ENCODE data around the gene SLC8B1.
"Not testable (repeated sequence)": the region's sequence is repeated elsewhere in the genome, so short reads cannot be mapped to it uniquely, and the experiment has no call there.

SLC8B1 gene

GRCh38 chr12:113358381-113359132 is 23.6 kb upstream of the SLC8B1 start, which contains the start of gene PLBD2:
PLBD2 (plus strand) TSS chr12:113358587; CDS start chr12:113358601, 14 bp downstream.
- DNase-seq (ENCODE audit: low read depth in 2 of 2): peak; percentile 88 to 92

GRCh38 chr12:113354192-113354591 is 19.3 kb upstream of the SLC8B1 start:
- not testable (repeated sequence) for DNase-seq (ENCODE audit: low read depth in 2 of 2)

- no peak for DNase-seq (ENCODE audit: low read depth in 2 of 2)
These were observed 16.2 kb upstream of the SLC8B1 start for GRCh38 chr12:113351089-113351488.

GRCh38 chr12:113348849-113349536 is 14.1 kb upstream of the SLC8B1 start:
- DNase-seq (ENCODE audit: low read depth in 2 of 2): no peak

GRCh38 chr12:113347892-113348291 is 13.0 kb upstream of the SLC8B1 start:
- DNase-seq (ENCODE audit: low read depth in 2 of 2): no peak

- no peak for DNase-seq (ENCODE audit: low read depth in 2 of 2)
These were observed 12.2 kb upstream of the SLC8B1 start for GRCh38 chr12:113347107-113347506.

GRCh38 chr12:113346353-113346752 is 11.4 kb upstream of the SLC8B1 start:
- DNase-seq (ENCODE audit: low read depth in 2 of 2): no peak

- DNase-seq (ENCODE audit: low read depth in 2 of 2): no peak
These were observed 10.4 kb upstream of the SLC8B1 start for GRCh38 chr12:113345318-113345717.

- no peak for DNase-seq (ENCODE audit: low read depth in 2 of 2)
These were observed 6.6 kb upstream of the SLC8B1 start for GRCh38 chr12:113341535-113341934.

GRCh38 chr12:113340061-113340460 is 5.2 kb upstream of the SLC8B1 start:
- no peak for DNase-seq (ENCODE audit: low read depth in 2 of 2)

- no peak for DNase-seq (ENCODE audit: low read depth in 2 of 2)
These were observed 4.6 kb upstream of the SLC8B1 start for GRCh38 chr12:113339540-113339939.

- no peak for DNase-seq (ENCODE audit: low read depth in 2 of 2)
These were observed 778 bp downstream of the SLC8B1 start for GRCh38 chr12:113333877-113334785.

GRCh38 chr12:113333418-113333750 is 1.5 kb downstream of the SLC8B1 start:
- no peak for DNase-seq (ENCODE audit: low read depth in 2 of 2)

GRCh38 chr12:113332688-113333417 is 2.1 kb downstream of the SLC8B1 start:
- DNase-seq (ENCODE audit: low read depth in 2 of 2): no peak

- no peak for DNase-seq (ENCODE audit: low read depth in 2 of 2)
These were observed 4.4 kb downstream of the SLC8B1 start for GRCh38 chr12:113330505-113330904.

- DNase-seq (ENCODE audit: low read depth in 2 of 2): no peak
These were observed 5.0 kb downstream of the SLC8B1 start for GRCh38 chr12:113329791-113330417.

GRCh38 chr12:113329022-113329790 is 5.7 kb downstream of the SLC8B1 start:
- DNase-seq (ENCODE audit: low read depth in 2 of 2): no peak

- DNase-seq (ENCODE audit: low read depth in 2 of 2): no peak
These were observed 6.5 kb downstream of the SLC8B1 start for GRCh38 chr12:113328368-113328889.

GRCh38 chr12:113326775-113327395 is 8.0 kb downstream of the SLC8B1 start:
- DNase-seq (ENCODE audit: low read depth in 2 of 2): no peak

GRCh38 chr12:113325916-113326315 is 9.0 kb downstream of the SLC8B1 start:
- no peak for DNase-seq (ENCODE audit: low read depth in 2 of 2)

Measured in activated CD8-positive, alpha-beta memory T cell treated with anti-CD3 and anti-CD28 coated beads for 4 hours (primary cell).